Loucy (cell line): ENCODE results near the gene PGLYRP3.

Experiments used
- CTCF ChIP-seq: fragments of 200-600 bp; sonication (generic); conservative IDR thresholded peaks from 2 replicates; pipeline ENCODE4 v1.5.1; 2014; ENCODE audit warnings: mild to moderate bottlenecking, antibody characterized with exemption, low read length
- EZH2phosphoT487 ChIP-seq: fragments of 200-600 bp; IDR thresholded peaks from 2 replicates; pipeline ENCODE4 v1.6.1; 2018; ENCODE audit warnings: antibody characterized with exemption, mild to moderate bottlenecking, moderate library complexity, borderline replicate concordance

GRCh38 chr1:153293480-153293775 lies 19.3 kb downstream of the PGLYRP3 start:
- TF ChIP-seq CTCF (no peak), EZH2phosphoT487 (no peak)
